ENCODE measurements around the gene RBBP6.

- TF ChIP-seq CTCF (conservative IDR thresholded peaks at IDR 0.05; ENCODE audit: low read depth in 2 of 2) = no peak
- TF ChIP-seq EZH2phosphoT487 (IDR thresholded peaks at IDR 0.05; ENCODE audit: unreplicated experiment) = no peak
- no peak for TF ChIP-seq CREB1 (CRISPR knock-in tag; IDR thresholded peaks at IDR 0.05; ENCODE audit: low read depth)
- TF ChIP-seq ETS1 (IDR thresholded peaks at IDR 0.05) = no peak
- no peak for TF ChIP-seq EZH2 (IDR thresholded peaks at IDR 0.05; ENCODE audit: low read depth, unreplicated experiment)
- TF ChIP-seq POLR2AphosphoS5 (IDR thresholded peaks at IDR 0.05; ENCODE audit: low read depth) = no peak
- TF ChIP-seq REST (IDR thresholded peaks at IDR 0.05; ENCODE audit: unreplicated experiment) = no peak
- TF ChIP-seq ZNF331 (CRISPR knock-in tag; IDR thresholded peaks at IDR 0.05; ENCODE audit: low read depth) = no peak
- TF ChIP-seq JUNB (IDR thresholded peaks at IDR 0.05; ENCODE audit: unreplicated experiment) = no peak
- TF ChIP-seq ZNF114 (CRISPR knock-in tag; IDR thresholded peaks at IDR 0.05) = no peak
- TF ChIP-seq NANOG (IDR thresholded peaks at IDR 0.05; ENCODE audit: borderline replicate concordance) = no peak
- TF ChIP-seq STAT1 (IDR thresholded peaks at IDR 0.05; ENCODE audit: unreplicated experiment) = no peak
Observed at GRCh38 chr16:24562811-24563210, 23.4 kb downstream of the RBBP6 start.

Measured in GM23338 (cell line).